Stomach (tissue), 9 donors: ENCODE results near the gene SKI. TPM values are rescaled to one million over a fixed set of nuclear protein-coding genes. Genes with fewer than 3 reads are reported as not detected.

Experiments used
- DNase-seq, 2 donors: peaks; one replicate each; pipeline versions ENCODE4 v3.0.0 to v3.0.0-alpha.2; 2013 to 2019
- H3K27ac ChIP-seq, 5 donors: fragments of 200-600 bp in 4 of 5; sonication (generic) in 4 of 5; one replicate each; pipeline ENCODE4 v1.5.1; 2013 to 2019; ENCODE audit warnings: mild to moderate bottlenecking in 1 of 5, moderate library complexity in 1 of 5
- H3K27me3 ChIP-seq, 3 donors: fragments of 200-600 bp; sonication (generic); one replicate each; pipeline ENCODE4 v1.5.1; 2017 to 2019; ENCODE audit warnings: mixed run types in 1 of 3
- H3K36me3 ChIP-seq, 4 donors: fragments of 200-600 bp; sonication (generic); 1 replicate in 3 of 4; 2 replicates in 1 of 4; pipeline ENCODE4 v1.5.1; 2016 to 2019
- H3K4me1 ChIP-seq, 4 donors: fragments of 200-600 bp; sonication (generic); one replicate each; pipeline ENCODE4 v1.5.1; 2016 to 2019
- H3K4me3 ChIP-seq, 4 donors: fragments of 200-600 bp; sonication (generic) in 3 of 4; one replicate each; pipeline ENCODE4 v1.5.1; 2016 to 2019; ENCODE audit warnings: mild to moderate bottlenecking in 1 of 4
- H3K9me3 ChIP-seq, 4 donors: fragments of 200-600 bp; sonication (generic); one replicate each; pipeline ENCODE4 v1.5.1; 2016 to 2019
- CTCF ChIP-seq, 7 experiments: fragments of 450-650 bp in 4 of 7; fragments of 200-600 bp in 3 of 7; sonication (generic) in 3 of 7; IDR thresholded peaks; one replicate each; pipeline ENCODE4 v1.5.1; 2016 to 2019; ENCODE audit warnings: antibody characterized with exemption in 7 of 7, control low read depth in 2 of 7, mild to moderate bottlenecking in 1 of 7
- EP300 ChIP-seq: sonication (generic); formaldehyde crosslinking; IDR thresholded peaks from one replicate; pipeline ENCODE4 v1.6.1; 2017; ENCODE audit warnings: antibody characterized with exemption
- POLR2A ChIP-seq, 4 donors: fragments of 450-650 bp; IDR thresholded peaks; one replicate each; pipeline ENCODE4 v1.6.1; 2016; ENCODE audit warnings: antibody characterized with exemption in 4 of 4, control low read depth in 2 of 4, mild to moderate bottlenecking in 1 of 4, moderate library complexity in 1 of 4
- POLR2AphosphoS5 ChIP-seq, 3 donors: sonication (generic); formaldehyde crosslinking; IDR thresholded peaks; one replicate each; pipeline ENCODE4 v1.6.1; 2016; ENCODE audit warnings: antibody characterized with exemption in 3 of 3
- WGBS, 5 donors: extraction: QIAGEN DNeasy Blood & Tissue Kit in 3 of 5; methylation state at CpG; one replicate each; pipeline versions ENCODE4 v1.1.5 to v1.1.7; 2013 to 2018; 5-methylcytosine and 5-hydroxymethylcytosine counted together
- intact Hi-C: fragments of 100-400 bp; cut with DNase I; formaldehyde crosslinking; loops from one replicate; pipeline ENCODE4 v1.15.1; 2023; ENCODE audit warnings: low total_unique reads
- polyA plus RNA-seq, 3 donors: library from polyadenylated mRNA; stranded (reverse); fragments of 200-250 nt; gene quantifications; one replicate each; pipeline ENCODE4 v1.2.3, GENCODE V29; 2013
- total RNA-seq, 5 donors: library from RNA; depleted of rRNA; stranded (reverse); fragments of >200 nt; gene quantifications; one replicate each; pipeline versions ENCODE4 v1.1.0 to v1.2.3, GENCODE V29; 2014 to 2016
- donor health status: healthy with polysubstance abuse.
- donor health status: Bipolar disorder and iron deficiency.
- donor health status: healthy.

The SKI gene
- total and polyA plus RNA-seq, 8 donors, result 7.4 to 84.0 (median 21.0) TPM

GRCh38 chr1:2278591-2279209, 50.6 kb downstream of the SKI start:
- H3K4me3 ChIP-seq, result no peak overlapping the region
- H3K27me3 ChIP-seq, result no peaks in the 10 kb centered on the region
- WGBS, 5 donors, result 59 to 80% (median 72%) methylated on average over 8 to 16 of the region's 16 CpGs
- no peak for DNase-seq
- peaks cover 0 to 5% (median 2%) of the 10 kb centered on the region in 4 donors for H3K36me3 ChIP-seq
- H3K27ac ChIP-seq, result peak overlapping the region; percentile 37 to 77 (median 54)
- no peak for TF ChIP-seq EP300
- TF ChIP-seq POLR2A (IDR thresholded peaks at IDR 0.05), result no peak
- TF ChIP-seq POLR2AphosphoS5 (IDR thresholded peaks at IDR 0.05), result no peak
- TF ChIP-seq CTCF (IDR thresholded peaks at IDR 0.05), result no peak
- intact Hi-C loops, result no loop called here
- H3K9me3 ChIP-seq, result no peaks in the 10 kb centered on the region
- H3K4me1 ChIP-seq, result peaks cover 61 to 78% (median 72%) of the 10 kb centered on the region in 4 donors

- intact Hi-C loops, result no loop called here
- peak in 1 of 3 donors; percentile 3 for TF ChIP-seq POLR2AphosphoS5 (IDR thresholded peaks at IDR 0.05)
- no peak for TF ChIP-seq EP300
- Histone ChIP-seq H3K4me3 (no peak overlapping the region), H3K9me3 (no peaks in the 10 kb centered on the region), H3K27ac (peak overlapping the region; percentile 37 to 77 (median 54)), H3K36me3 (peaks cover 0 to 5% (median 2%) of the 10 kb centered on the region in 4 donors), H3K4me1 (peaks cover 61 to 78% (median 71%) of the 10 kb centered on the region in 4 donors), H3K27me3 (no peaks in the 10 kb centered on the region)
- DNase-seq, result peak in 1 of 2 donors; percentile 97
- 24 to 37% (median 29%) methylated on average over 13 of the region's 13 CpGs for WGBS, 5 donors
Observed at GRCh38 chr1:2279210-2279639, 51.1 kb downstream of the SKI start.

GRCh38 chr1:2279817-2280216, 51.7 kb downstream of the SKI start:
- H3K9me3 ChIP-seq, result no peaks in the 10 kb centered on the region
- WGBS, 5 donors, result 40 to 63% (median 49%) methylated on average over 9 of the region's 9 CpGs
- intact Hi-C loops, result no loop called here
- H3K36me3 ChIP-seq, result peaks cover 0 to 5% (median 2%) of the 10 kb centered on the region in 4 donors
- DNase-seq, result no peak
- H3K27me3 ChIP-seq, result no peaks in the 10 kb centered on the region
- TF ChIP-seq POLR2A (IDR thresholded peaks at IDR 0.05), result no peak
- TF ChIP-seq EP300, result no peak
- TF ChIP-seq POLR2AphosphoS5 (IDR thresholded peaks at IDR 0.05), result no peak
- no peak for TF ChIP-seq CTCF (IDR thresholded peaks at IDR 0.05)
- no peak overlapping the region for H3K4me3 ChIP-seq
- H3K27ac ChIP-seq, result peak overlapping the region in 4 of 5 donors; percentile 49 to 77 (median 66)
- H3K4me1 ChIP-seq, result peaks cover 60 to 78% (median 69%) of the 10 kb centered on the region in 4 donors

- 94 to 97% (median 94%) methylated on average over 18 to 29 of the region's 29 CpGs for WGBS, 5 donors
- peaks cover 44 to 76% (median 61%) of the 10 kb centered on the region in 4 donors for H3K4me1 ChIP-seq
- H3K27ac ChIP-seq, result peak overlapping the region in 1 of 5 donors; percentile 47
- H3K4me3 ChIP-seq, result no peak overlapping the region
- no peaks in the 10 kb centered on the region for H3K9me3 ChIP-seq
- H3K36me3 ChIP-seq, result peaks cover 0 to 5% (median under 1%) of the 10 kb centered on the region in 4 donors
- DNase-seq, result no peak
- intact Hi-C loops, result no loop called here
- TF ChIP-seq POLR2A (IDR thresholded peaks at IDR 0.05) (no peak), EP300 (no peak), CTCF (IDR thresholded peaks at IDR 0.05) (no peak), POLR2AphosphoS5 (IDR thresholded peaks at IDR 0.05) (no peak)
- H3K27me3 ChIP-seq, result no peaks in the 10 kb centered on the region
Observed at GRCh38 chr1:2282556-2283270, 54.6 kb downstream of the SKI start.
